GM19328 (cell line): ENCODE data around the gene GINS2.

ENCODE experiments used
- ATAC-seq: cut with Tn5 transposase; IDR thresholded peaks from one replicate; pipeline ENCODE4 v1.9.1; 2021; ENCODE audit warnings: mild to moderate bottlenecking, moderate library complexity; ENCODE audit not compliant: unreplicated experiment

The GINS2 gene

GRCh38 chr16:85690469-85691064 lies 1.8 kb upstream of the GINS2 start:
- no peak for ATAC-seq

GRCh38 chr16:85689950-85690320 lies 1.2 kb upstream of the GINS2 start:
- ATAC-seq = no peak

GRCh38 chr16:85689285-85689949 lies 663 bp upstream of the GINS2 start:
- ATAC-seq = no peak

DNA sequence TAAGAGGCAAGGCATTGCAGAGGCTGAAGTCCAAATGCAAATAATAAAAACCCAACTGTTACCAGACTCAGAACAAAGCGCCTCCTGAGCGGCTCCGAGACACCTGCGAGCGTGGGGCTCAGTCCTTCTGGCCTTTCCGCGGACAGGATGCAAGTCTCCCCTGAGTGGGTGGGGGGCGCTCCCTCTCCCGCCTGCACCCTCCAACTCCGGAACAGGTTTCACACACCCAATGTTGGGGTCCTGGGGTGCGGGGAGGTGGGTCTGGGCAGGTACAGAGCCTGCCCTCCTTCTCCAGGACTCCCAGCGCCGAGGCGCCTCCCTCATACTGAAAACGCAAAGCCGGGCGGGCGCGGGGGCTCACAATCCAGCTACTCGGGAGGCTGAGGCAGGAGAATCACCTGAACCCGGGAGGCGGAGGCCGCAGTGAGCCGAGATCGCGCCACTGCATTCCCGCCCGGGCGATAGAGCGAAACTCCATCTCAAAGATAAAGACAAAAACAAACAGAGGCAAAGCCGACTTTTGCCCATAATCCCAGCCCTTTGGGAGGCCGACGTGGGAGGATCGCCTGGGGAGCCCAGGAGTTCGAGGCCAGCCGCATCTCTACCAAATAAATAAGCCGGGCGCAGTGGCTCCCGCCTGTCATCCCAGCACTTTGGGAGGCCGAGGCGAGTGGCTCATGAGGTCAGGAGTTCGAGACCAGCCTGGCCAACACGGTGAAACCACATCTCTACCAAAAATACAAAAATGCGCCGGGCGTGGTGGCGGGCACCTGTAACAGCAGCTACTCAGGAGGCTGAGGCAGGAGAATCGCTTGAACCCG lies 893 bp downstream of the GINS2 start:
- ATAC-seq = no peak

DNA sequence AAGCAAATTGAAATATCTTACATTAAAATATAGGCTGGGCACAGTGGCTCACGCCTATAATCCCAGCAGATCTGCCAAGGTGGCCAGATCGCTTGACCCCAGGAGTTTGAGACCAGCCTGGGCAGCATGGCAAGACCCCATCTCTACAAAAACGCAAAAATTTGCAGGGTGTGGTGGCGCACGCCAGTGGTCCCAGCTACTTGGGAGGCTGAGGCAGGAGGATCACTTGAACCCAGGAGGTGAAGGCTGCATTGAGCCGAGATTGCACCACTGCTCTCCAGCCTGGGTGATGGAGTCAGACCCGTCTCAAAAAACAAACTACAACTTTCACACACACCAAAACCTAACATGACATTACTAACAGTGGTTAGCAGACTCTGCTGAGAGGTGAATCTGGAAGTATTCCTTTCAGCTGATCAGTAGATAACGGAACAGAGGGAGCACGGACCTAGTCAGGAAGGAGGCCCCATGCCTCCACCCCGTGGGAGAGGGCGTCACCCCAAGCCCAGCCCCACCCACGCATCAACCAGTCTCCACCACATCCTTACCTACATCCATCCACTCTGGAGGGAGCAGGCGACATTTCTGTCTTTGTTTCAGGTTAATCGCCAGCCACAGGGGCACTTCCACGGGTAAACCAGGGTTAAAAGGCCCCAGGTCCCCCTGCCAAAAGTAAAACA lies 1.7 kb downstream of the GINS2 start:
- no peak for ATAC-seq

DNA sequence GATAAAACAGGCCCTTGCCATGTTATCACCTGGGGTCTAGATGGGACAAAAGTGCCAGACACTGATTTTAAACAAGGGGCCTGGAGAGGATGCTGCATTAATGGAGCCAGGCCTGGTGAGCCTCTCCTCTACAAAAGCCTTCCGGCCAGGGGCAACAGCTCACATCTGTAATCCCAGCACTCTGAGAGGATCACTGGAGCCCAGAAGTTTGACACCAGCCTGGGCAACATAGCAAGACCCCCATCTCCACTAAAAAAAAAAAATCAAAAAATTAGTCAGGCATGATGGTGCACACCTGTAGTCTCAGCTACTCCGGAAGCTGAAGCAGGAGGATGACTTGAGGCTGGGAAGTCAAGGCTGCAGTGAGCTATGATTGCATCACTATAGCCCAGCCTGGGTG lies 3.5 kb downstream of the GINS2 start:
- no peak for ATAC-seq

GRCh38 chr16:85683363-85683762 lies 5.4 kb downstream of the GINS2 start:
- ATAC-seq = no peak

DNA sequence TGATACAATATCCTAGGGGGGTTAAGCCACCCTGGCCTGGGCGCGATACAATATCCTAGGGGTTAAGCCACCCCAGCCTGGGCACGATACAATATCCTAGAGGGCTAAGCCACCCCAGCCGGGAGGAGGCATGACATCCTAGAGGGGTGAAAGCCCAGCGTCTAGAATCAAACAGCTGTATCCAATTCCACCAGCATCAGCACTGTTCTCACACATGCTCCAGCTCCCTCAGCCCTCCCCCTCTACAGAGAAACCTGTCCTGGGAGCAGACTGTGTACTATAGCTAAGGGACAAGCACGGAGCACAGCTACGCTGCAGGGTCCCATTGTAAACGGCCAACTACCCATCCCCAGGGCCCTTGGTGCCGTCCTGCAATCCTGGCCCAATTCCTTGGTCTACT lies 6.2 kb downstream of the GINS2 start:
- no peak for ATAC-seq

GRCh38 chr16:85681255-85681654 lies 7.5 kb downstream of the GINS2 start:
- ATAC-seq = no peak

- no peak for ATAC-seq
These were observed 8.3 kb downstream of the GINS2 start for GRCh38 chr16:85680352-85680944.

- no peak for ATAC-seq
These were observed 8.9 kb downstream of the GINS2 start for GRCh38 chr16:85679870-85680269.

DNA sequence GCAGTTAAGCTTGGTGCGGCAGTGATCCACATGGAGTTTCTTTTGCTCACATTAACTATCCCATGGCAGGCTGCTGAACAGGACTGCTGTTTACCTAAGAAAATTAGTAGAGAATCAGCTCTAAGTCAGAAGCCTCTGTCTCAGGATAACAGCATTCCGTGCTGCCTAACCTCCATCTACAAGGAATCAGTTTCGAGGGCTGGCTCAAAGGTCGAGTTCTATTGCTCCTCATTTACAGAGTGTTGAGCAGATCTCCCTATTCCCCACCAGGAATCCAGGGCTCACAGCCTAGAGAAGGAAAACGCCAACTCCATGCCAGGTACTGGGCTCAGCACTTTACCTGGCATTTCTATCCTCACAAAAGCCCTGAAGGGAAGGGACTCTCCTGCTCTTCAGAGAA lies 9.9 kb downstream of the GINS2 start:
- no peak for ATAC-seq

DNA sequence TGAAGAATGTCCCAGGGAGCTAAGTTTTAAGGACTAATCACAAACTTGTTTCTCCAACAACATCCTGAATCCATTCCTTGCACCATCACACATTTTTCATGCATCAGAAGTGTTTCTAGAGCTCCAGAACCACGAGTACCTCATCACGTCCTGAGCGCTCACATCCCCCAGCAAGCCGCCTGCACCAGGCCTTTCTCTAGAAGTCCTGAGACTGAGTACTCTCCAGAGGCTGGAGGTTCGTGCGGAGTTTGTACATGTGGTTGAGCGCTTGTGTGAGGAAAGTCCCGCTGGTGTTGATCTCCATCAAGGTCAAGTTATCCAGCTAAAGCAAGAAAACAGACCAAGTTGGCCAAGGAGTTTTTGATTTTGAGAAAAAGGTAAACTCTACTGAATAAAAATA lies 10.7 kb downstream of the GINS2 start:
- no peak for ATAC-seq

GRCh38 chr16:85677383-85677967 lies 11.3 kb downstream of the GINS2 start:
- ATAC-seq = no peak

DNA sequence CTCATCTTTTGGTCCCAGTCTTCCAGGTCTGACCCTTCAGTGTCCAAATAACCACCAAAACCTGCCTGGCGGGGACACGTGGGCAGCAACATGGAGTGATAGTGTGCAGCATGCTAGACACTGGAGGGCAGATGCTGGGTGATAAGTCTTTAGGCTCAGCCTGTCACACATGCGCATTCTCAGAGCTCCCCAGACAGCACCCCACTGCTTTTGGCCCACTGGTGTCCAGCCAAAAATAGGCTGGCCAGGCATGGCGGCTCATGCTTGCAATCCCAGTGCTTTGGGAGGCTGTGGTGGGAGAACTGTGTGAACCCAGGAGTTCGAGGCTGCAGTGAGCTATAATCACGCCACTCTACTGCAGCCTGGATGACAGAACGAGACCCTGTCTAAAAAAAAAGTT lies 12.3 kb downstream of the GINS2 start:
- no peak for ATAC-seq

DNA sequence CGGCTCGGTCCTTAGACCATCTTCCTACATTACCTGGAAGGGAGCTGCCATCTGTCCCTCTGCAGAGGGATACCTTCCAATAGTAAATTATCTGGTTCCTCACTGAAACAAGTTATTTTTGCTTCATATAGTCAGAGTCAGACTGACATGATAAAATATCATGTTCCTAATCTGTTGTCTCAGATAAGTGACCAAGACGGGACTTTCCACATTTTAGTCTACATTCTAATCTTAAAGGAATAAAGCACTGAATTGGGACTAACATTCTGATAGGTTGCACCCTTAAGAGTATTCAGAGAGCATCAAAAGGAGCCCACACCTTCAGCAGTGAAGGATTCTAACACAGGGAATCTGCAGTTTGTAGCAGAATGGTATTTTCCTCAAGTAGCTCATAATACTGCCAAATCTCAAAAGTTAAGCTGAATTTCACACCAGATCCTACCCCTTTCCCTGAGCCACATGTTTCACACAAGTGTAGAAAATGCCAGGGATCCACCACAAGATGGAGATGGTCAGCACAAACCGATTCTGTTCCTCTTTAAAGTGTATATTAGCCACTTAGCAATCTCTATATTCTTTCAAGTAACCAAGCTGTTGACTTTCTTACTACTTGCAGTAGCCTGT lies 13.4 kb downstream of the GINS2 start:
- no peak for ATAC-seq

- ATAC-seq = no peak
These were observed 13.9 kb downstream of the GINS2 start for GRCh38 chr16:85674828-85675227.

GRCh38 chr16:85674418-85674755 lies 14.4 kb downstream of the GINS2 start:
- ATAC-seq = no peak

- ATAC-seq = no peak
These were observed 15.0 kb downstream of the GINS2 start for GRCh38 chr16:85673529-85674417.

DNA sequence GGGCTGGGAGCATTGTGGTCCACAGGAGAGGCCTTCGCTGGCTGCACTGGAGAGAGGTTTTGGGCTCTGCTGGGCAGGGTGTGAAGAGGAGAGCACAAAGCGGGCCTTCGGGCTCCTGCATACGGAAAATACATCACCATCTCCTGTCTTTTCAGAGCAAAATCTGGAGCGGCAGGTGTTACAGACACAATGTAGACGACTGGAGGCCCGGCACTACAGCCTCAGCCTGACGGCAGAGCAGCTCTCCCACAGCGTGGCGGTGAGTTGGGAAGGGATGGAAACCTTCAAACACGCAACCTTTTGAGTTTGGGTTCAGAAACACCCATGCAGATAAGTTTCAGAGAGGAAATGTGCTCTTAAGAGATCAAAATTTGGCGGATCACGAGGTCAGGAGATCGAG lies 17.9 kb downstream of the GINS2 start:
- no peak for ATAC-seq
